Measurements from ENCODE around the gene IL6ST.
"Not testable (repeated sequence)": the region's sequence is repeated elsewhere in the genome, so short reads cannot be mapped to it uniquely, and the experiment has no call there.

The IL6ST gene

DNA sequence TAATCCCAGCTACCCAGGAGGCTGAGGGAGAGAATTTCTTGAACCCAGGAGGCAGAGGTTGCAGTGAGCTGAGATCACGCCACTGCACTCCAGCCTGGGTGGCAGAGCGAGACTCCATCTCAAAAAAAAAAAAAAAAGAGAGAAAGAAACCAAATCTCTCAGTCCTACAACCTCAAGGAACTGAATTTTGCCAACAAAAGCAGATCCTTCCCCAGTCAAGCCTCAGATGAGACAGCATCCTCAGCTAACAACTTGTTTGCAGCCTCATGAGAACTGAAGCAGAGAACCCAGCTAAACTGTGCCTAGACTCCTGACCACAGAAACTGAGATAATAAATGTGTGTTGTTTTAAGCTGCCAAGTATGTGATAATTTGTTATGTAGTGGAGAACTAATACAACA is 7.5 kb upstream of the IL6ST start:
- no peaks in the 10 kb centered on the region for H3K36me3 ChIP-seq (ENCODE audit: insufficient read depth, low read depth, low read length)
- no peaks in the 10 kb centered on the region for H3K4me1 ChIP-seq (ENCODE audit: insufficient read depth, low read length)
- H3K9ac ChIP-seq (ENCODE audit: low read depth, low read length): no peak overlapping the region
- H3K4me3 ChIP-seq (ENCODE audit: low read length): no peak overlapping the region
- H3K9me3 ChIP-seq (ENCODE audit: insufficient read depth, low read depth, low read length): no peaks in the 10 kb centered on the region
- H3K27ac ChIP-seq (ENCODE audit: low read length): no peak overlapping the region
- H3K27me3 ChIP-seq (ENCODE audit: insufficient read depth, low read length): no peaks in the 10 kb centered on the region

DNA sequence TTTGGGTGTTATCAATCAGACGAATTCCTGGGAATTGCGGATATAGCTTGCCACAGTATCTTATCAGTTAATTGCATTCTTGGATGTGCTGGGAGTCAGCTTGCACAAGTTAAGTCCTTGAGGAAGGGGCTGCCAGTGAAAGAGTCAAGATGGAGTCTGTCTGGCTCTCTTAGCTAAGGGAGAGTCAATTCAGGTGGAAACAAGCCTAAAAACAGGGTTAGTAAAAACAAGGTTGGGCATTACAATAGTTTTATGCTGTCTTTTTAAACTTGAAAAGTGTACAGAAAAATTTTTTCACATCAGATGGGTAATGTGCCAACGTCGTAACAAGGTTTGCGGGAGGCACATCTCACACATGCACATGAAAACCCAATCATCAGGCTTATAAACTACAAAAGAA is 5.5 kb upstream of the IL6ST start:
- H3K27me3 ChIP-seq (ENCODE audit: insufficient read depth, low read length); H3K27ac ChIP-seq (ENCODE audit: low read length); H3K9ac ChIP-seq (ENCODE audit: low read depth, low read length); H3K4me3 ChIP-seq (ENCODE audit: low read length); H3K36me3 ChIP-seq (ENCODE audit: insufficient read depth, low read depth, low read length); H3K4me1 ChIP-seq (ENCODE audit: insufficient read depth, low read length); H3K9me3 ChIP-seq (ENCODE audit: insufficient read depth, low read depth, low read length): not testable (repeated sequence)

DNA sequence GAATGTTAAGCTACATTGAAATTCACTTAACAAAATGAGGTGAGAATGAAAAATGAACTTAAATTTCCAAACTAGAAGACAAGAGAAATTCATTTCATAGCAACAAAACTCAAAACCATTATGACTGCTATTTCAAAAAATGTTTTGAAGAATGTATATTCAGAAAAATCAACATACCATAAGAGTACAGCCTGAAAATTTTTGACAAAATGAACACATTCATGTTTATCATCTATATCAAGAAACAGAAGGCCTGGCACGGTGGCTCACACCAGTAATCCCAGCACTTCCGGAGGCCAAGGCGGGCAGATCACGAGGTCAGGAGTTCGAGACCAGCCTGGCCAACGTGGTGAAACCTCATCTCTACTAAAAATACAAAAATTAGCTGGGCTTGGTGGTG is 4.2 kb upstream of the IL6ST start:
- H3K4me1 ChIP-seq (ENCODE audit: insufficient read depth, low read length): peaks cover 3% of the 10 kb centered on the region; the same call in 1 of the 2 replicates
- no peak overlapping the region for H3K4me3 ChIP-seq (ENCODE audit: low read length)

DNA sequence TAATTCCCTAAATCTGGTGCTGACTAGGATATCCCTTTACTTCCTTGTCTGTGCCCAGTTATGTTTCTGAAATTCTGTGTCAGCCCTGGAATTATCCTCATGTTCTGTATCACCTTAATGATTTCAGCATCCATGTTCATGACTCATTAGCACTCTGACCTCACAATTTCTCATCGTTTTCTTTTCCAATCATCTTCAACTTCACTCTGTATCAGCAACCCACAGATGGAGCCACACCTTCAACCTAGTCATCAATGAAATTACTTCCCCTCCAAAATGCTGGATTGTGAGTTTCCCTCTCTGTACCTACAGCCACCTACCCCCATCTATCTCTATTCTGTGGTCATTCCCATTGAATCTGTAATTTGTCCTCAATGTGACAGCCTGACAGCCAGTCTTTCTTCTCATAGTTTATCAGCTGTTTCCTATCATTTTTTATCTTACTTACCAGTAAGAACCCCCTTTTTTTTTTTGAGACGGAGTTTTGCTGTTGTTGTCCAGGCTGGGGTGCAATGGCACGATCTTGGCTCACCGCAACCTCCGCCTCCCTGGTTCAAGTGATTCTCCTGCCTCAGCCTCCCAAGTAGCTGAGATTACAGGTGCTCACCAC is 3.1 kb upstream of the IL6ST start:
- Histone ChIP-seq H3K4me1 (ENCODE audit: insufficient read depth, low read length) (peaks cover 8% of the 10 kb centered on the region), H3K4me3 (ENCODE audit: low read length) (no peak overlapping the region), H3K36me3 (ENCODE audit: insufficient read depth, low read depth, low read length) (no peaks in the 10 kb centered on the region), H3K9me3 (ENCODE audit: insufficient read depth, low read depth, low read length) (no peaks in the 10 kb centered on the region), H3K9ac (ENCODE audit: low read depth, low read length) (no peak overlapping the region), H3K27me3 (ENCODE audit: insufficient read depth, low read length) (no peaks in the 10 kb centered on the region), H3K27ac (ENCODE audit: low read length) (no peak overlapping the region)

More for the DNA sequence above, 4.2 kb upstream of the IL6ST start:
- H3K27ac ChIP-seq (ENCODE audit: low read length): no peak overlapping the region
- H3K9me3 ChIP-seq (ENCODE audit: insufficient read depth, low read depth, low read length): no peaks in the 10 kb centered on the region
- H3K9ac ChIP-seq (ENCODE audit: low read depth, low read length): no peak overlapping the region
- H3K27me3 ChIP-seq (ENCODE audit: insufficient read depth, low read length): no peaks in the 10 kb centered on the region
- no peaks in the 10 kb centered on the region for H3K36me3 ChIP-seq (ENCODE audit: insufficient read depth, low read depth, low read length)

DNA sequence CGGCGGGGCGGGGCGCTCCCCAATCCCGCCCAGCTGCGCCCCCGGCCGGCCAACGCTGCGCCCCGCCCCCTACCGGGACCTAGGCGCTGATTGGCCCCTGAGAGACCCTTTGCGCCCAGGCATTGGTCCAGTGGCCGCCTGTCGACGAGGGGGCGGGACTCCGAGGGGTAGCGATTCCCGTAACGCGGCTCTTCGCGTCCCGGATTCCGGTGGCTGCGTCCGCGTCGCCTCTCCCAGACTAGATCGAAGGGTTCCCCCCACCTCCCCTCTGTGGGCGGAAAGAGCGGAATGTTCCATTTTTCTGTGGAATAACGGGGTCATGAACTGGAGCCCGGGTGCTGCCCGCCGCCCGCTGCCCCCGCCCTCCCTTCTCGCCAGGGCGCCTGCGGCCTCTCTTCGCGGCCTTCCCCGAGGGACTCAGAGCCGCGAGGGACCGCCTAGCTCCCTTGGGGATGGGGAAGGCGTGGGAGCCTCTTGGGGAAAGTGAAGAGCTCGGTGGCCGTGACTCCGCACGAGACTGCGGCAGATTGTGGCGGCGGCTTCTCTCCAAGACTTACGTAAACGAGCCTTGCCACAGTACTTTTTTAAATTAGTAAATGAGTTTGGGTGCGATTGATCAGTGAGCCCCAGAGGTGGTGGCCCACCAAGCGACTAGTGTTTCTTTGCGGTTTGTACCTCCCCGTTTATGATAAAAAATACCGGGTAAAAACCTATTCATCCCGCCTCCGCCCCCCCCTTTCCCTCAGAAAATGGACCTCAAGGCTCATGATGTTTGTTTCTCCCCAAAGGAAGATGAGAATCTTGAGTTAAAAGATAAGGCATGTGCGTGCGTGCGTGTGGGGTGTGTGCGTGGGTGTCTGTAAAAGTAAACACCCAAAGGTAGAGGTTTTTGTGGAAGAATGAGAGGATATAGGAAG is 493 bp upstream of the IL6ST start:
- H3K4me3 ChIP-seq (ENCODE audit: low read length): peak overlapping the region; percentile 81
- no peaks in the 10 kb centered on the region for H3K9me3 ChIP-seq (ENCODE audit: insufficient read depth, low read depth, low read length)
- H3K36me3 ChIP-seq (ENCODE audit: insufficient read depth, low read depth, low read length): no peaks in the 10 kb centered on the region
- H3K9ac ChIP-seq (ENCODE audit: low read depth, low read length): peak overlapping the region; percentile 80; the same call in 1 of the 2 replicates
- no peak overlapping the region for H3K27ac ChIP-seq (ENCODE audit: low read length)
- H3K4me1 ChIP-seq (ENCODE audit: insufficient read depth, low read length): peaks cover 11% of the 10 kb centered on the region
- H3K27me3 ChIP-seq (ENCODE audit: insufficient read depth, low read length): no peaks in the 10 kb centered on the region

DNA sequence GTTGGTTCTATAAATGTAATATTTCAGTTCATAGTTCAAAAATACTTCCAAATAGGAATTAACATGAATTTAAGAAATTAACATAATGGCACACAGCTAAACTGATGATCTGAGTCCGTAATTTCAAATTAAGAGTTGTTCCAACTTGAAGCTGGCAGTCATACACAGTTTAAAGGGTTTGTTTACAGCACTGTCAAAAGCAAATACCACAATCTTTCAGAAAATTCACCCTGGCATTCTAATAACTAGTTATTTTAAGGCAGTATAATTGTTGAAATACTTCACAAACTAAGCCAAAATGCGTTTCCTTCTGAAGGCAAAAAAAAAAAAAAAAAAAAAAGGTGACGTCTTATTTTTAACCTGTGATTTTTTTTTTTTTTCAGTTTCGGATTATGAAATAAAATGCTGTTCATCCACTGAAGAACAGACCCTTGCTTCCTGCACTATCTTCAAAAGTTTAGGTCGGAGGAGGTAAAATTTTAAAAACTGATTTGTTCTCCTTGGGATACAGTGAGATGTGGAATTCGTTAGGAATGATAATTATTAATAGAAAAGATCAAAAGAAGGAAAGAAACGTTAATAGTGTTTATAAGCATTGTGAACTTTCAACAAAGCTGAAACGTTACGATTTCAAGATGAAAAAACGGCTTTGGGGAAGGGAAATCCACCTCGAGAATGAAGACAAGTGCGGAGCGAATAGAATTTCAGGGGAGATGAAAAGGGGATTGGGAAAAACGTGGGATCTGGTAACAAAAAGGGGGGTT is 850 bp downstream of the IL6ST start:
- Histone ChIP-seq H3K9me3 (ENCODE audit: insufficient read depth, low read depth, low read length) (no peaks in the 10 kb centered on the region), H3K9ac (ENCODE audit: low read depth, low read length) (peak overlapping the region; percentile 78), H3K36me3 (ENCODE audit: insufficient read depth, low read depth, low read length) (no peaks in the 10 kb centered on the region), H3K4me3 (ENCODE audit: low read length) (peak overlapping the region; percentile 81), H3K27ac (ENCODE audit: low read length) (no peak overlapping the region), H3K27me3 (ENCODE audit: insufficient read depth, low read length) (no peaks in the 10 kb centered on the region), H3K4me1 (ENCODE audit: insufficient read depth, low read length) (peaks cover 11% of the 10 kb centered on the region)

DNA sequence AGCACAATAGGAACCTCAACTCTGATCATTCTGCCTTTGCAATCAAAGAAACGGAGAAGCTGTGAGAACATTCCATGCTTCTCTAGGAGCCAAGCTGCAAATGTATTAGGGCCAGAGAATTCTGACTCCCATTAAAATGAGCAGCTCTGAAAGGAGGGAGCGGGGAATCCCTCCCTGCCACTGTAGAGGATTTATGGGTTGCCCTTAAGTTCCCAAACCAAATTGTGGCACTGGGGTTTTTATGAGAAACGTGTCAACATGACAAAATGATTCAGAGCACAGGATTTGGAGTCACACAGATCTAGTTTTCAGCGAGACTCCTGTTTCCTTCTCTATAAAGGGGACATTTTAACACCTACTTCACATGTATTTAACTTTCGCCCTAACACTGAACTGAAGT is 1.8 kb downstream of the IL6ST start:
- Histone ChIP-seq H3K27me3 (ENCODE audit: insufficient read depth, low read length) (no peaks in the 10 kb centered on the region), H3K9ac (ENCODE audit: low read depth, low read length) (no peak overlapping the region), H3K9me3 (ENCODE audit: insufficient read depth, low read depth, low read length) (no peaks in the 10 kb centered on the region), H3K4me1 (ENCODE audit: insufficient read depth, low read length) (peaks cover 11% of the 10 kb centered on the region), H3K4me3 (ENCODE audit: low read length) (peak overlapping the region; percentile 81), H3K36me3 (ENCODE audit: insufficient read depth, low read depth, low read length) (no peaks in the 10 kb centered on the region), H3K27ac (ENCODE audit: low read length) (no peak overlapping the region)

DNA sequence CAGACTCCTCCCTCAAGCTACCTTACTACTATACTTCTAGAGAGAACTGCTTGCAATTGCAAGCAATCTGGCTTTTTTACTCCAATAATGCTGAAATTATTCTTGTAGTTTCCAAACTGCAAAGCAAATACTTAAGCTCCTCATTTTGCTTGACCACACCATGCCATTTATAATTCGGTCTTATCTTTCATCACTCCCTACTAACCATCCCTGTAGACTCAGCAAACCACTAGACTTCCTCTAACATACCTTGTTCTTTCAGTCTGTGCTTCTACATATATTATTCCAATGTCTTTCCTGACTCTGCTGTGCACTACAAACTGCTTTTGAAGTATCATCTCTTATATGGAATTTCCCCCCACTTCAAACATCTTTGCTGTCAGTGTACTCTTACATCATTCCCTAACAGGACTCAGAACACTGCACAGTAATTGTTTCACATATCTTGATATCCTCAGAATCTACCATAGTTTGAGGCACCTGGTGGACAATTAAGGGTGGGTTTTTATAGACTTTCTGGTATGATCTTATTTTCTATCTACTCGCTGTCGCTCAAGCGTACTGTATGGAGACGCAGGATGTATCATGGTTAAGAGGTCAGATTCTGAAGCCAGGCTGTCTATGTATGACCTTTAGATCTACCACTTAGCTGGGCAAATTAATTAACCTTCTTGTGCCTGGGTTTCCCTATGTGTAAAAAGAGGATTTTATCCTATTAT is 2.8 kb downstream of the IL6ST start:
- Histone ChIP-seq H3K4me3 (ENCODE audit: low read length) (no peak overlapping the region), H3K36me3 (ENCODE audit: insufficient read depth, low read depth, low read length) (no peaks in the 10 kb centered on the region), H3K27me3 (ENCODE audit: insufficient read depth, low read length) (no peaks in the 10 kb centered on the region), H3K9me3 (ENCODE audit: insufficient read depth, low read depth, low read length) (no peaks in the 10 kb centered on the region), H3K4me1 (ENCODE audit: insufficient read depth, low read length) (peaks cover 11% of the 10 kb centered on the region), H3K27ac (ENCODE audit: low read length) (no peak overlapping the region), H3K9ac (ENCODE audit: low read depth, low read length) (no peak overlapping the region)

DNA sequence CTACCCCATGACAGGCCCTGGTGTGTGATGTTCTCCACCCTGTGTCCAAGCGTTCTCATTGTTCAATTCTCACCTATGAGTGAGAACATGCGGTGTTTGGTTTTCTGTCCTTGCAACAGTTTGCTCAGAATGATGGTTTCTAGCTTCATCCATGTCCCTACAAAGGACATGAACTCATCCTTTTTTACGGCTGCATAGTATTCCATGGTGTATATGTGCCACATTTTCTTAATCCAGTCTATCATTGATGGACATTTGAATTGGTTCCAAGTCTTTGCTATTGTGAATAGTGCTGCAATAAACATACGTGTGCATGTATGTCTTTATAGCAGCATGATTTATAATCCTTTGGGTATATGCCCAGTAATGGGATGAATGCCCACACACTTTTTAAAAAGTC is 3.9 kb downstream of the IL6ST start:
- not testable (repeated sequence) for H3K4me1 ChIP-seq (ENCODE audit: insufficient read depth, low read length); H3K9me3 ChIP-seq (ENCODE audit: insufficient read depth, low read depth, low read length); H3K36me3 ChIP-seq (ENCODE audit: insufficient read depth, low read depth, low read length); H3K9ac ChIP-seq (ENCODE audit: low read depth, low read length); H3K27ac ChIP-seq (ENCODE audit: low read length); H3K4me3 ChIP-seq (ENCODE audit: low read length); H3K27me3 ChIP-seq (ENCODE audit: insufficient read depth, low read length)

DNA sequence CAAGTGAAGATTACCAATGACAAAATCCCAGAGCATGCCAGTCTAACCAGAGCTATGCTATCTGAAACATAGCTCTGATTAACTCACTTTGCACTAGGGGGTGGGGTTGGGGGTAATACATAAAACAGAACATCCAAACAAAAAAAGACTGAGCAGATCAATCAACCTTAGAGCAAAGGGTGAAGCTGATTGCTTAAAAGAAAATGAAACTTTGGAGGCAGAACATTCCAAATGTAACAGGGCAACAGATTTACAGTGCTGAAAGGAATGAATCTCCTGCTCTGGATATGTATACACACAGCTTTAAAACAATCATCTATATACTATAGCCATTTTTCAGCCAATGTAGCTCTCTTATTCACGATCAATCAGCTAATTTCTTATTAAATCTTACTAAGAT is 4.9 kb downstream of the IL6ST start:
- no peak overlapping the region for H3K9ac ChIP-seq (ENCODE audit: low read depth, low read length)

DNA sequence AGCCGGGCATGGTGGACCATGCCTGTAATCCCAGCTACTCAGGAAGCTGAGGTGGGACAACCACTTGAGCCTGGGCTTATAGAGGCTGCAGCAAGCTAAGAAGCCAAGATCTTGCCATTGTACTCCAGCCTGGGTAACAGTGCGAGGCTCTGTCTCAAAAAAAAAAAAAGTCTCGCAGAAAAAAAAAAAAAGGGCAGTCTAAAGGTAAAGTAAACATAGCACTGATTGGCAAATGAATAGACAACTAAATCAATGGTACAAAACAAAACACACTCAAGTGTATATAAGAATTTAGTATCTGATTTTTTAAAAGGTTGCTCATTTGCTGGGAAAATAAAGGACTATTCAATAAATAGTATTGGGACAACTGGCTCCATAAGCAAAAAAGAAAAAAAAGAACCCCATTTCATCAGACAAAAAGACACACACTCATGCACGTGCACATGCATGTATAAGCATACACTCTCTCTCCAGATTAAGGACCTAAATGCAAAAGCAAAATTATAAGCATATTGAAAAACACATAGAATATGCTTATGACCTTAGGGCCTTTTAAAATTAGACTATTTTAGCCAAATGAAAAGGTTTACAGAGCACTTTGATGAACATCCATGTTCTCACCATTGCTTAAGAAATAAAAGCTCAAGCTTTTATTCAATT is 5.7 kb downstream of the IL6ST start:
- Histone ChIP-seq H3K27ac (ENCODE audit: low read length) (no peak overlapping the region), H3K9me3 (ENCODE audit: insufficient read depth, low read depth, low read length) (no peaks in the 10 kb centered on the region), H3K4me1 (ENCODE audit: insufficient read depth, low read length) (peaks cover 8% of the 10 kb centered on the region; the same call in 1 of the 2 replicates), H3K4me3 (ENCODE audit: low read length) (no peak overlapping the region), H3K36me3 (ENCODE audit: insufficient read depth, low read depth, low read length) (no peaks in the 10 kb centered on the region), H3K9ac (ENCODE audit: low read depth, low read length) (no peak overlapping the region), H3K27me3 (ENCODE audit: insufficient read depth, low read length) (no peaks in the 10 kb centered on the region)

More for the DNA sequence above, 4.9 kb downstream of the IL6ST start:
- H3K36me3 ChIP-seq (ENCODE audit: insufficient read depth, low read depth, low read length): no peaks in the 10 kb centered on the region
- H3K4me1 ChIP-seq (ENCODE audit: insufficient read depth, low read length): peaks cover 8% of the 10 kb centered on the region; the same call in 1 of the 2 replicates
- H3K9me3 ChIP-seq (ENCODE audit: insufficient read depth, low read depth, low read length): no peaks in the 10 kb centered on the region
- H3K4me3 ChIP-seq (ENCODE audit: low read length): no peak overlapping the region
- H3K27ac ChIP-seq (ENCODE audit: low read length): no peak overlapping the region
- H3K27me3 ChIP-seq (ENCODE audit: insufficient read depth, low read length): no peaks in the 10 kb centered on the region
